H1 (cell line): ENCODE results near the gene HLA-A. TPM values are rescaled to one million over a fixed set of nuclear protein-coding genes. Genes with fewer than 3 reads are reported as not detected.

Experiments
- CTCF ChIA-PET: fragments of 300-600 bp; sonication (Branson Sonifier 250); formaldehyde crosslinking; loops from one replicate; lab custom pipeline; 2021; ENCODE audit not compliant: partially characterized antibody; lab: Charles Lee
- POLR2A ChIA-PET: fragments of 300-600 bp; sonication (Branson Sonifier 250); formaldehyde crosslinking; loops from one replicate; lab custom pipeline; 2021; ENCODE audit warnings: inconsistent platforms; ENCODE audit not compliant: partially characterized antibody; lab: Charles Lee
- DNase-seq, 2 experiments: peaks; one replicate each; pipeline versions ENCODE4 v3.0.0 to v3.0.0-alpha.2; 2010 to 2022; ENCODE audit warnings: low spot score in 2 of 2, low read depth in 1 of 2, mixed read lengths in 1 of 2
- FAIRE-seq: peaks from 2 replicates; lab custom pipeline; 2011; peaks lifted over from hg19 to GRCh38; lab: Jason Lieb, UNC
- H2AFZ ChIP-seq: 2 replicates; pipeline ENCODE4 v1.8.1; 2012; ENCODE audit warnings: low read length, inconsistent platforms
- H2AK5ac ChIP-seq: 2 replicates; pipeline ENCODE4 v1.6.1; 2013; ENCODE audit warnings: low read depth, low read length
- H2BK120ac ChIP-seq: replicated peaks from 2 replicates; pipeline ENCODE3; 2013; ENCODE audit warnings: low read depth, low read length, inconsistent platforms
- H2BK12ac ChIP-seq: 2 replicates; pipeline ENCODE4 v1.6.1; 2013; ENCODE audit warnings: low read depth, low read length
- H2BK15ac ChIP-seq: 2 replicates; pipeline ENCODE4 v1.6.1; 2013; ENCODE audit warnings: low read length
- H2BK20ac ChIP-seq: 2 replicates; pipeline ENCODE4 v1.6.1; 2013; ENCODE audit warnings: low read length
- H2BK5ac ChIP-seq: 2 replicates; pipeline ENCODE4 v1.6.1; 2013; ENCODE audit warnings: low read depth, low read length
- H3K14ac ChIP-seq: 2 replicates; pipeline ENCODE4 v1.6.1; 2013; ENCODE audit warnings: inconsistent platforms; ENCODE audit not compliant: insufficient read length
- H3K18ac ChIP-seq: 2 replicates; pipeline ENCODE4 v1.6.1; 2013; ENCODE audit warnings: low read length; ENCODE audit errors: extremely low read depth
- H3K23ac ChIP-seq: 2 replicates; pipeline ENCODE4 v1.6.1; 2013; ENCODE audit warnings: inconsistent platforms; ENCODE audit not compliant: insufficient read length
- H3K23me2 ChIP-seq: 2 replicates; pipeline ENCODE4 v1.6.1; 2013; ENCODE audit warnings: low read depth, low read length
- H3K27ac ChIP-seq: 2 replicates; pipeline ENCODE4 v1.6.1; 2011; ENCODE audit warnings: low read depth, low read length, inconsistent platforms
- H3K27me3 ChIP-seq, 4 experiments: replicated peaks in 1 of 4; 1 replicate in 1 of 4; 2 replicates in 3 of 4; pipeline versions ENCODE4 v1.6.1 to v1.8.1; 2011 to 2013; ENCODE audit warnings: low read length in 3 of 4, mild to moderate bottlenecking in 3 of 4, inconsistent platforms in 2 of 4, mixed read lengths in 2 of 4, moderate library complexity in 1 of 4; ENCODE audit not compliant: control insufficient read depth in 3 of 4, insufficient read depth in 3 of 4; ENCODE audit errors: extremely low read depth in 1 of 4
- H3K36me3 ChIP-seq, 4 experiments: 2 replicates each; pipeline versions ENCODE4 v1.6.1 to v1.8.1; 2011 to 2013; ENCODE audit warnings: mild to moderate bottlenecking in 4 of 4, low read length in 3 of 4, moderate library complexity in 2 of 4, control low read depth in 1 of 4, inconsistent platforms in 1 of 4; ENCODE audit not compliant: insufficient read depth in 4 of 4, control insufficient read depth in 2 of 4
- H3K4ac ChIP-seq: replicated peaks from 2 replicates; pipeline ENCODE3; 2013; ENCODE audit warnings: low read length, low read depth, mixed read lengths, inconsistent platforms; ENCODE audit not compliant: insufficient read length
- H3K4me1 ChIP-seq, 4 experiments: replicated peaks in 1 of 4; 1 replicate in 1 of 4; 2 replicates in 3 of 4; pipeline versions ENCODE4 v1.6.1 to v1.8.1; 2011 to 2013; ENCODE audit warnings: low read length in 3 of 4, inconsistent platforms in 2 of 4, mixed read lengths in 1 of 4; ENCODE audit not compliant: insufficient read depth in 4 of 4, control insufficient read depth in 3 of 4
- H3K4me2 ChIP-seq, 2 experiments: 2 replicates each; pipeline versions ENCODE4 v1.6.1 to v1.8.1; 2011 to 2013; ENCODE audit warnings: low read depth in 2 of 2, low read length in 2 of 2, control low read depth in 1 of 2, inconsistent platforms in 1 of 2, mild to moderate bottlenecking in 1 of 2; ENCODE audit not compliant: insufficient read depth in 1 of 2
- H3K4me3 ChIP-seq, 4 experiments: fragments of 200-600, 300-600 bp in 1 of 4; sonication (generic), shearing (Covaris generic), sonication (Bioruptor Twin) in 1 of 4; 2 replicates each; pipeline versions ENCODE4 v1.5.1 to v1.8.1; 2011 to 2016; ENCODE audit warnings: low read length in 4 of 4, low read depth in 3 of 4, control low read depth in 2 of 4, inconsistent platforms in 2 of 4, mild to moderate bottlenecking in 2 of 4, mixed read lengths in 1 of 4, moderate library complexity in 1 of 4; ENCODE audit not compliant: insufficient read depth in 2 of 4; ENCODE audit errors: extremely low read depth in 1 of 4
- H3K56ac ChIP-seq: replicated peaks from 2 replicates; pipeline ENCODE3; 2013; ENCODE audit warnings: low read depth, mild to moderate bottlenecking, mixed read lengths, low read length, inconsistent platforms; ENCODE audit not compliant: insufficient read length
- H3K79me1 ChIP-seq: 2 replicates; pipeline ENCODE4 v1.6.1; 2013; ENCODE audit warnings: low read depth, low read length, control low read depth
- H3K79me2 ChIP-seq, 2 experiments: 2 replicates each; pipeline versions ENCODE4 v1.6.1 to v1.8.1; 2012 to 2013; ENCODE audit warnings: low read length in 2 of 2, mild to moderate bottlenecking in 2 of 2, inconsistent platforms in 1 of 2; ENCODE audit not compliant: insufficient read depth in 2 of 2, control insufficient read depth in 1 of 2
- H3K9ac ChIP-seq, 4 experiments: replicated peaks in 1 of 4; 1 replicate in 1 of 4; 2 replicates in 3 of 4; pipeline versions ENCODE4 v1.6.1 to v1.8.1; 2011 to 2013; ENCODE audit warnings: low read depth in 3 of 4, low read length in 3 of 4, control low read depth in 2 of 4, mild to moderate bottlenecking in 2 of 4, moderate library complexity in 2 of 4, inconsistent platforms in 1 of 4; ENCODE audit errors: extremely low read depth in 1 of 4
- H3K9me3 ChIP-seq, 2 experiments: 2 replicates each; pipeline versions ENCODE4 v1.6.1 to v1.8.1; 2012 to 2013; ENCODE audit warnings: mild to moderate bottlenecking in 2 of 2, moderate library complexity in 2 of 2, control low read depth in 1 of 2, inconsistent platforms in 1 of 2, low read depth in 1 of 2, low read length in 1 of 2, mixed read lengths in 1 of 2; ENCODE audit not compliant: insufficient read depth in 2 of 2
- H4K20me1 ChIP-seq, 2 experiments: replicated peaks in 1 of 2; 2 replicates each; pipeline versions ENCODE3 to v1.8.1; 2011 to 2013; ENCODE audit warnings: inconsistent platforms in 2 of 2, low read length in 2 of 2, mild to moderate bottlenecking in 1 of 2; ENCODE audit not compliant: insufficient read depth in 2 of 2, control insufficient read depth in 1 of 2
- H4K5ac ChIP-seq: 2 replicates; pipeline ENCODE4 v1.6.1; 2013; ENCODE audit warnings: low read length, low read depth, mixed read lengths, inconsistent platforms; ENCODE audit not compliant: insufficient read length
- H4K8ac ChIP-seq: 2 replicates; pipeline ENCODE4 v1.8.0; 2013; ENCODE audit warnings: mild to moderate bottlenecking, moderate library complexity, low read length, inconsistent platforms; ENCODE audit not compliant: insufficient read depth; ENCODE audit errors: extremely low read depth
- H4K91ac ChIP-seq: replicated peaks from 2 replicates; pipeline ENCODE3; 2013; ENCODE audit warnings: low read length, mixed read lengths, inconsistent platforms; ENCODE audit not compliant: insufficient read length
- CBX8 ChIP-seq: fragments of 300-800, 300-1000 bp; sonication (generic); IDR thresholded peaks from 2 replicates; pipeline ENCODE4 v1.7.1; 2016; ENCODE audit warnings: low read depth, low read length, borderline replicate concordance
- JUN ChIP-seq: IDR thresholded peaks from 2 replicates; pipeline ENCODE4 v1.6.1; 2011; ENCODE audit warnings: low read depth, mild to moderate bottlenecking, improper control_type of control experiment, low read length
- KDM4A ChIP-seq: IDR thresholded peaks from one replicate; pipeline ENCODE4 v1.7.1; 2012; ENCODE audit warnings: low read depth, mild to moderate bottlenecking, moderate library complexity, low read length, inconsistent platforms; ENCODE audit not compliant: severe bottlenecking
- WGBS, 2 experiments: shearing (Covaris generic) in 1 of 2; methylation state at CpG; one replicate each; pipeline versions ENCODE4 v1.1.6 to v1.1.7; 2013 to 2015; ENCODE audit warnings: low lambda C conversion rate in 2 of 2, mixed read lengths in 2 of 2, inconsistent platforms in 1 of 2, low coverage in 1 of 2, missing lambda C conversion rate in 1 of 2; ENCODE audit not compliant: insufficient replicate concordance in 2 of 2, insufficient coverage in 1 of 2, insufficient read length in 1 of 2; ENCODE audit errors: extremely low coverage in 1 of 2, missing lambda C conversion rate in 1 of 2; 5-methylcytosine and 5-hydroxymethylcytosine counted together
- polyA plus RNA-seq, 7 experiments: library from polyadenylated mRNA; depleted of rRNA in 3 of 7; stranded (reverse) in 5 of 7; unstranded in 2 of 7; fragments of >200 nt in 5 of 7; fragments of 200-250 nt in 2 of 7; gene quantifications; 1 replicate in 5 of 7; 2 replicates in 1 of 7; 4 replicates in 1 of 7; pipeline versions ENCODE4 v1.2.1 to v1.2.3, GENCODE V29; 2011 to 2013; ENCODE audit warnings: missing spikeins in 2 of 7, mixed read lengths in 2 of 7
- total RNA-seq: library from RNA; stranded (reverse); fragmentation: NEBNext Ultra II Directional; extraction: Animal tissue kit (Norgen Biotek cat#: 25700); gene quantifications from 2 replicates; pipeline ENCODE4 v1.2.1, GENCODE V29; 2021
- TF ChIP-seq, protein P1 (sequence below), 3 experiments: IDR thresholded peaks; 1 replicate in 2 of 3; 2 replicates in 1 of 3; pipeline versions ENCODE4 v1.5.1 to v1.6.1; 2011; ENCODE audit warnings: low read length in 3 of 3, mild to moderate bottlenecking in 3 of 3, inconsistent platforms in 2 of 3, low read depth in 1 of 3, moderate library complexity in 1 of 3; ENCODE audit not compliant: insufficient read depth in 1 of 3; ENCODE audit errors: control extremely low read depth in 1 of 3

HLA-A gene
- total and polyA plus RNA-seq, 2 of the 8 experiments (the other 6 are each of a cell fraction or from before 2014, with no cell fraction given) = 221 to 474 TPM

DNA sequence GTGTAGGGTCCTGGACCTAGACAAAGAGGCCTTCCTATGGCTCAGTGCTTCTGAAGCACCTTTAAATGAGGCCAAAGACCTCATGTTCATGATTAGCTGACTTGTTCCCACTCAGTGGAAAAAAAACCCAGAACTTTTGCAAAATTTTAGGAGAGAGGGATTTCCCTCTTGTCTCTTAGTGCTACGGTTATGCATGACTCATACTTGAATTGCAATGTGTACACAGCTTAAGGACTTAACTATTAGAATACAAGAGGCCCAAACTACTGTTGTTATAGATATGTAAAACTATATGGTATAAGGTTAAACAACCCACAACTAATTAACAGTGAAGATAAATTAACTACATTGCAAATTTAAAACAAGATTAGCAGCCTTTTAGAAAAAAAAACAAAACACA lies 32.3 kb upstream of the HLA-A start:
- Histone ChIP-seq H3K79me2 (no peaks in the 10 kb centered on the region), H3K4me2 (no peak overlapping the region), H2BK12ac (no peak overlapping the region), H3K36me3 (no peaks in the 10 kb centered on the region), H3K27ac (no peak overlapping the region), H3K4me1 (no peaks in the 10 kb centered on the region), H2AK5ac (no peak overlapping the region), H2BK120ac (no peak overlapping the region), H3K4me3 (no peak overlapping the region), H2BK20ac (no peak overlapping the region)
- 93% methylated on average over 1 of the region's 1 CpG; no CpG with 5 or more reads in 1 of the 2 experiments for WGBS, 2 experiments
- no peak for DNase-seq
- CTCF ChIA-PET = no interaction called here
- TF ChIP-seq KDM4A (no peak), CBX8 (no peak), JUN (no peak)
- TF ChIP-seq, protein P1, sequence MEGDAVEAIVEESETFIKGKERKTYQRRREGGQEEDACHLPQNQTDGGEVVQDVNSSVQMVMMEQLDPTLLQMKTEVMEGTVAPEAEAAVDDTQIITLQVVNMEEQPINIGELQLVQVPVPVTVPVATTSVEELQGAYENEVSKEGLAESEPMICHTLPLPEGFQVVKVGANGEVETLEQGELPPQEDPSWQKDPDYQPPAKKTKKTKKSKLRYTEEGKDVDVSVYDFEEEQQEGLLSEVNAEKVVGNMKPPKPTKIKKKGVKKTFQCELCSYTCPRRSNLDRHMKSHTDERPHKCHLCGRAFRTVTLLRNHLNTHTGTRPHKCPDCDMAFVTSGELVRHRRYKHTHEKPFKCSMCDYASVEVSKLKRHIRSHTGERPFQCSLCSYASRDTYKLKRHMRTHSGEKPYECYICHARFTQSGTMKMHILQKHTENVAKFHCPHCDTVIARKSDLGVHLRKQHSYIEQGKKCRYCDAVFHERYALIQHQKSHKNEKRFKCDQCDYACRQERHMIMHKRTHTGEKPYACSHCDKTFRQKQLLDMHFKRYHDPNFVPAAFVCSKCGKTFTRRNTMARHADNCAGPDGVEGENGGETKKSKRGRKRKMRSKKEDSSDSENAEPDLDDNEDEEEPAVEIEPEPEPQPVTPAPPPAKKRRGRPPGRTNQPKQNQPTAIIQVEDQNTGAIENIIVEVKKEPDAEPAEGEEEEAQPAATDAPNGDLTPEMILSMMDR (IDR thresholded peaks at IDR 0.05; ENCODE audit: control extremely low read depth in 1 of 3, insufficient read depth in 1 of 3, low read depth in 1 of 3, low read length in 3 of 3) = no peak
- TF ChIP-seq, all 59 proteins: peak for 0
- Histone ChIP-seq H3K56ac (no peak overlapping the region), H4K20me1 (no peaks in the 10 kb centered on the region), H4K8ac (no peak overlapping the region), H2BK5ac (no peak overlapping the region), H3K27me3 (no peaks in the 10 kb centered on the region; a peak in 1 of 7 replicates), H3K79me1 (no peaks in the 10 kb centered on the region), H2AFZ (no peak overlapping the region), H2BK15ac (no peak overlapping the region), H3K23ac (no peak overlapping the region), H3K9me3 (no peaks in the 10 kb centered on the region), H4K5ac (no peak overlapping the region), H3K18ac (no peak overlapping the region), H3K14ac (no peak overlapping the region), H3K4ac (no peak overlapping the region), H3K9ac (no peak overlapping the region), H4K91ac (no peak overlapping the region), H3K23me2 (no peaks in the 10 kb centered on the region)
- no peak for FAIRE-seq
- POLR2A ChIA-PET = no interaction called here
